Tibial artery (tissue), 4 donors: ENCODE data around the gene TSPAN14.

Source experiments
- DNase-seq, 2 donors: peaks; one replicate each; pipeline ENCODE4 v3.0.0-alpha.2; 2019
- H3K27ac ChIP-seq, 2 donors: fragments of 200-600 bp; sonication (generic) in 1 of 2; 1 replicate in 1 of 2; 2 replicates in 1 of 2; pipeline ENCODE4 v1.5.1; 2018 to 2019; ENCODE audit warnings: mild to moderate bottlenecking in 1 of 2
- H3K27me3 ChIP-seq, 2 donors: fragments of 200-600 bp; sonication (generic) in 1 of 2; one replicate each; pipeline versions ENCODE4 v1.5.1 to v1.6.0; 2016 to 2019
- H3K36me3 ChIP-seq, 3 donors: fragments of 200-600 bp; sonication (generic) in 2 of 3; one replicate each; pipeline ENCODE4 v1.5.1; 2016 to 2019; ENCODE audit warnings: mild to moderate bottlenecking in 2 of 3
- H3K4me1 ChIP-seq, 4 donors: fragments of 200-600 bp; sonication (generic) in 2 of 4; 1 replicate in 3 of 4; 2 replicates in 1 of 4; pipeline ENCODE4 v1.5.1; 2016 to 2019
- H3K4me3 ChIP-seq, 2 donors: fragments of 200-600 bp; sonication (generic) in 1 of 2; 1 replicate in 1 of 2; 2 replicates in 1 of 2; pipeline ENCODE4 v1.5.1; 2018 to 2019; ENCODE audit warnings: mild to moderate bottlenecking in 2 of 2
- H3K9me3 ChIP-seq, 3 donors: fragments of 200-600 bp; sonication (generic) in 1 of 3; one replicate each; pipeline ENCODE4 v1.5.1; 2016 to 2019
- CTCF ChIP-seq, 2 experiments: fragments of 200-600 bp in 1 of 2; fragments of 450-650 bp in 1 of 2; IDR thresholded peaks; one replicate each; pipeline ENCODE4 v1.5.1; 2017 to 2019; ENCODE audit warnings: antibody characterized with exemption in 2 of 2, mild to moderate bottlenecking in 1 of 2, moderate library complexity in 1 of 2
- intact Hi-C: fragments of 100-400 bp; cut with DNase I; formaldehyde crosslinking; loops from one replicate; pipeline ENCODE4 v1.15.0; 2023; ENCODE audit warnings: low total_unique reads

The TSPAN14 gene

GRCh38 chr10:80453842-80454512 is at the start of gene TSPAN14:
TSPAN14 (plus strand) TSS chr10:80454310; CDS start chr10:80489234, 34,924 bp downstream.
- H3K4me1 ChIP-seq = peaks cover 0 to 52% (median 34%) of the 10 kb centered on the region in 4 donors
- no peaks in the 10 kb centered on the region for H3K9me3 ChIP-seq
- peak; percentile 84 to 92 for DNase-seq
- TF ChIP-seq CTCF (IDR thresholded peaks at IDR 0.05) = no peak
- intact Hi-C loops = no loop called here
- H3K27ac ChIP-seq = peak within 1 kb of the TSS; percentile 98 to 100
- H3K4me3 ChIP-seq = peak within 1 kb of the TSS; percentile 98 to 99
- no peaks in the 10 kb centered on the region for H3K27me3 ChIP-seq
- no peaks in the 10 kb centered on the region for H3K36me3 ChIP-seq

GRCh38 chr10:80405035-80405434 is 49.1 kb upstream of the TSPAN14 start:
- no peak overlapping the region for H3K27ac ChIP-seq
- no peak for TF ChIP-seq CTCF (IDR thresholded peaks at IDR 0.05)
- H3K27me3 ChIP-seq = peaks cover 0 to 20% of the 10 kb centered on the region in 2 donors
- H3K9me3 ChIP-seq = no peaks in the 10 kb centered on the region
- no peaks in the 10 kb centered on the region for H3K36me3 ChIP-seq
- peaks cover 0 to 13% (median 12%) of the 10 kb centered on the region in 4 donors for H3K4me1 ChIP-seq
- intact Hi-C loops = no loop called here
- DNase-seq = no peak
- H3K4me3 ChIP-seq = no peak overlapping the region

- no peak for TF ChIP-seq CTCF (IDR thresholded peaks at IDR 0.05)
- Histone ChIP-seq H3K4me1 (peaks cover 0 to 16% (median 12%) of the 10 kb centered on the region in 4 donors), H3K9me3 (no peaks in the 10 kb centered on the region), H3K36me3 (no peaks in the 10 kb centered on the region), H3K27ac (no peak overlapping the region), H3K4me3 (no peak overlapping the region), H3K27me3 (peaks cover 0 to 24% of the 10 kb centered on the region in 2 donors)
- DNase-seq = no peak
- intact Hi-C loops = no loop called here
Measured at GRCh38 chr10:80405626-80406025, 48.5 kb upstream of the TSPAN14 start.

GRCh38 chr10:80406204-80406603 is 47.9 kb upstream of the TSPAN14 start:
- Histone ChIP-seq H3K9me3 (no peaks in the 10 kb centered on the region), H3K4me1 (peaks cover 0 to 20% (median 12%) of the 10 kb centered on the region in 4 donors), H3K27me3 (peaks cover 0 to 28% of the 10 kb centered on the region in 2 donors), H3K4me3 (no peak overlapping the region), H3K27ac (no peak overlapping the region), H3K36me3 (no peaks in the 10 kb centered on the region)
- intact Hi-C loops = no loop called here
- no peak for TF ChIP-seq CTCF (IDR thresholded peaks at IDR 0.05)
- no peak for DNase-seq

- Histone ChIP-seq H3K4me1 (peaks cover 0 to 21% (median 12%) of the 10 kb centered on the region in 4 donors), H3K27me3 (peaks cover 0 to 31% of the 10 kb centered on the region in 2 donors), H3K27ac (peak overlapping the region; percentile 3 to 21), H3K9me3 (no peaks in the 10 kb centered on the region), H3K36me3 (no peaks in the 10 kb centered on the region), H3K4me3 (peak overlapping the region; percentile 53 to 59)
- TF ChIP-seq CTCF (IDR thresholded peaks at IDR 0.05) = no peak
- DNase-seq = no peak
- intact Hi-C loops = no loop called here
Measured at GRCh38 chr10:80407812-80408241, 46.3 kb upstream of the TSPAN14 start.
